HEK293 (cell line): ENCODE data around the gene SFXN2.
A peak's percentile ranks its signal among the peaks of the same experiment; 100 is the strongest.

Experiments used
- GLIS1 ChIP-seq: fragments of 450-650 bp; formaldehyde crosslinking; IDR thresholded peaks from 2 replicates; pipeline ENCODE4 v1.5.1; 2016; ENCODE audit warnings: missing biosample characterization, missing genetic modification characterization
- GLIS2 ChIP-seq: fragments of 450-650 bp; formaldehyde crosslinking; IDR thresholded peaks from 2 replicates; pipeline ENCODE4 v1.5.1; 2016; ENCODE audit warnings: missing biosample characterization, missing genetic modification characterization
- INSM2 ChIP-seq: fragments of 450-650 bp; formaldehyde crosslinking; IDR thresholded peaks from 2 replicates; pipeline ENCODE4 v1.5.1; 2016; ENCODE audit warnings: missing biosample characterization, missing genetic modification characterization
- KLF17 ChIP-seq: fragments of 450-650 bp; formaldehyde crosslinking; IDR thresholded peaks from 2 replicates; pipeline ENCODE4 v1.5.1; 2016; ENCODE audit warnings: missing biosample characterization, missing genetic modification characterization
- PBX3 ChIP-seq: sonication (generic); formaldehyde crosslinking; IDR thresholded peaks from 2 replicates; pipeline ENCODE4 v1.8.1; 2022; ENCODE audit warnings: mild to moderate bottlenecking, moderate library complexity, missing genetic modification reagents
- PRDM10 ChIP-seq: fragments of 450-650 bp; formaldehyde crosslinking; IDR thresholded peaks from 2 replicates; pipeline ENCODE4 v1.5.1; 2016; ENCODE audit warnings: missing biosample characterization, missing genetic modification characterization
- REST ChIP-seq: fragments of 450-650 bp; formaldehyde crosslinking; IDR thresholded peaks from 2 replicates; pipeline ENCODE4 v1.5.1; 2016; ENCODE audit warnings: missing biosample characterization, missing genetic modification characterization
- SALL2 ChIP-seq: fragments of 450-650 bp; formaldehyde crosslinking; IDR thresholded peaks from 2 replicates; pipeline ENCODE4 v1.5.0; 2017; ENCODE audit warnings: missing biosample characterization, mild to moderate bottlenecking, missing genetic modification characterization, borderline replicate concordance
- SP3 ChIP-seq: fragments of 450-650 bp; formaldehyde crosslinking; IDR thresholded peaks from 2 replicates; pipeline ENCODE4 v1.5.1; 2016; ENCODE audit warnings: missing biosample characterization, missing genetic modification characterization
- ZFHX2 ChIP-seq: fragments of 450-650 bp; formaldehyde crosslinking; conservative IDR thresholded peaks from 2 replicates; pipeline ENCODE4 v1.5.1; 2016; ENCODE audit warnings: missing biosample characterization, missing genetic modification characterization
- ZNF10 ChIP-seq: fragments of 450-650 bp; formaldehyde crosslinking; IDR thresholded peaks from 2 replicates; pipeline ENCODE4 v1.5.1; 2017; ENCODE audit warnings: missing biosample characterization, missing genetic modification characterization
- ZNF335 ChIP-seq: fragments of 450-650 bp; formaldehyde crosslinking; conservative IDR thresholded peaks from 2 replicates; pipeline ENCODE4 v1.5.1; 2016; ENCODE audit warnings: missing biosample characterization, missing genetic modification characterization
- ZNF398 ChIP-seq: fragments of 450-650 bp; formaldehyde crosslinking; IDR thresholded peaks from 2 replicates; pipeline ENCODE4 v1.5.1; 2017; ENCODE audit warnings: missing biosample characterization, missing genetic modification characterization
- ZNF404 ChIP-seq: fragments of 450-650 bp; formaldehyde crosslinking; IDR thresholded peaks from 2 replicates; pipeline ENCODE4 v1.5.1; 2017; ENCODE audit warnings: missing biosample characterization, missing genetic modification characterization
- ZNF449 ChIP-seq: fragments of 450-650 bp; formaldehyde crosslinking; IDR thresholded peaks from 2 replicates; pipeline ENCODE4 v1.5.1; 2017; ENCODE audit warnings: missing biosample characterization, mild to moderate bottlenecking, missing genetic modification characterization, moderate library complexity
- ZNF513 ChIP-seq: fragments of 450-650 bp; IDR thresholded peaks from 2 replicates; pipeline ENCODE4 v1.5.1; 2018; ENCODE audit warnings: missing biosample characterization, missing genetic modification characterization
- ZNF624 ChIP-seq: fragments of 450-650 bp; formaldehyde crosslinking; IDR thresholded peaks from 2 replicates; pipeline ENCODE4 v1.5.1; 2017; ENCODE audit warnings: missing biosample characterization, missing genetic modification characterization
- ZNF704 ChIP-seq: fragments of 450-650 bp; formaldehyde crosslinking; IDR thresholded peaks from 2 replicates; pipeline ENCODE4 v1.5.1; 2016; ENCODE audit warnings: missing biosample characterization, missing genetic modification characterization
- ZNF707 ChIP-seq: fragments of 450-650 bp; formaldehyde crosslinking; IDR thresholded peaks from 2 replicates; pipeline ENCODE4 v1.5.1; 2016; ENCODE audit warnings: missing biosample characterization, missing genetic modification characterization
- ZNF777 ChIP-seq: fragments of 450-650 bp; formaldehyde crosslinking; IDR thresholded peaks from 2 replicates; pipeline ENCODE4 v1.5.1; 2017; ENCODE audit warnings: missing biosample characterization, missing genetic modification characterization, borderline replicate concordance
- ZNF785 ChIP-seq: fragments of 450-650 bp; formaldehyde crosslinking; IDR thresholded peaks from 2 replicates; pipeline ENCODE4 v1.5.1; 2016; ENCODE audit warnings: missing biosample characterization, missing genetic modification characterization

SFXN2 gene

GRCh38 chr10:102775935-102776669 lies 61.7 kb downstream of the SFXN2 start (continued):
- TF ChIP-seq ZNF398 (tag by site-specific recombination): no peak
- no peak for TF ChIP-seq ZNF785
- TF ChIP-seq PRDM10 (tag by site-specific recombination): peak; percentile 55
- TF ChIP-seq ZNF704 (tag by site-specific recombination): no peak
- TF ChIP-seq GLIS1: no peak; the same call in 1 of the 2 replicates
- TF ChIP-seq ZNF10: no peak
- no peak for TF ChIP-seq ZNF624 (tag by site-specific recombination)
- peak; percentile 61 for TF ChIP-seq ZNF335 (tag by site-specific recombination)
- peak; percentile 44; the same call in 1 of the 2 replicates for TF ChIP-seq INSM2 (tag by site-specific recombination)
- TF ChIP-seq ZFHX2 (tag by site-specific recombination): peak; percentile 15; the same call in 1 of the 2 replicates
- TF ChIP-seq REST (tag by site-specific recombination): no peak
- TF ChIP-seq ZNF707 (tag by site-specific recombination): no peak
- TF ChIP-seq ZNF404 (tag by site-specific recombination): no peak
- no peak for TF ChIP-seq SALL2
- TF ChIP-seq SP3: no peak
- no peak for TF ChIP-seq ZNF449 (tag by site-specific recombination)
- no peak for TF ChIP-seq ZNF513 (tag by site-specific recombination)
- 0 out of 2 replicates have a peak, but pooled peaks have one; percentile 40 for TF ChIP-seq GLIS2
- no peak for TF ChIP-seq KLF17
- TF ChIP-seq ZNF777 (tag by site-specific recombination): no peak
- TF ChIP-seq PBX3 (CRISPR knock-in tag): no peak
